Liver (tissue), 3 donors: ENCODE measurements around the gene FOXD4.
"Not testable (repeated sequence)": the region's sequence is repeated elsewhere in the genome, so short reads cannot be mapped to it uniquely, and the experiment has no call there.

ENCODE experiments used
- TAF1 ChIP-seq: conservative IDR thresholded peaks from 2 replicates; pipeline ENCODE4 v1.6.1; 2016; ENCODE audit warnings: antibody characterized with exemption, mild to moderate bottlenecking
- TF ChIP-seq, protein P1 (sequence below): fragments of 150-350 bp; IDR thresholded peaks from 2 replicates; pipeline ENCODE4 v1.5.1; 2017; ENCODE audit warnings: improper control_type of control experiment, low read depth, low read length; ENCODE audit not compliant: missing input control
- donor health status: healthy.
- donor health status: healthy.

DNA sequence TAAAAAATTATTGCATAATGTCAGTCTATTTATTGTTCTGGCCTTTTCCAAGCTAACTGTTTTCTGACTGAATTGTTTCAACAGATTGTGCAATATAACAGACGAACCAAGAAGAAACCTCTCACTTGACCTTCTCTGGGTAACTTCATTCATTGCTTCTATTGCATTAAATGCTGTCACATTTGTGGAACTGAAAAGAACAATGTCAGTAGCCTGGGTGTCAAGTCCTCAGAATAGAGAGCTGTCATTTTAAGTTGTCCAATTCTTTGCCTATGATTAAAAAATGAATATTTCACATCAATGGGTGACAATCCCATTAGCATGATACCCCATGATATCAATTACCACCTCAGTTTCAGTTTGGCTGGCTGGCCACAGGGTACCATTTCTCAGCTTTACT, 41.7 kb upstream of the FOXD4 start:
- TF ChIP-seq, protein P1, sequence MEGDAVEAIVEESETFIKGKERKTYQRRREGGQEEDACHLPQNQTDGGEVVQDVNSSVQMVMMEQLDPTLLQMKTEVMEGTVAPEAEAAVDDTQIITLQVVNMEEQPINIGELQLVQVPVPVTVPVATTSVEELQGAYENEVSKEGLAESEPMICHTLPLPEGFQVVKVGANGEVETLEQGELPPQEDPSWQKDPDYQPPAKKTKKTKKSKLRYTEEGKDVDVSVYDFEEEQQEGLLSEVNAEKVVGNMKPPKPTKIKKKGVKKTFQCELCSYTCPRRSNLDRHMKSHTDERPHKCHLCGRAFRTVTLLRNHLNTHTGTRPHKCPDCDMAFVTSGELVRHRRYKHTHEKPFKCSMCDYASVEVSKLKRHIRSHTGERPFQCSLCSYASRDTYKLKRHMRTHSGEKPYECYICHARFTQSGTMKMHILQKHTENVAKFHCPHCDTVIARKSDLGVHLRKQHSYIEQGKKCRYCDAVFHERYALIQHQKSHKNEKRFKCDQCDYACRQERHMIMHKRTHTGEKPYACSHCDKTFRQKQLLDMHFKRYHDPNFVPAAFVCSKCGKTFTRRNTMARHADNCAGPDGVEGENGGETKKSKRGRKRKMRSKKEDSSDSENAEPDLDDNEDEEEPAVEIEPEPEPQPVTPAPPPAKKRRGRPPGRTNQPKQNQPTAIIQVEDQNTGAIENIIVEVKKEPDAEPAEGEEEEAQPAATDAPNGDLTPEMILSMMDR = not testable (repeated sequence)
- not testable (repeated sequence) for TF ChIP-seq TAF1
